Globus pallidus (tissue), 1 donor: ENCODE data around the gene CERS2.

Experiments used
- DNase-seq: peaks from one replicate; pipeline ENCODE4 v3.0.0-alpha.2; 2015; ENCODE audit warnings: low spot score

The CERS2 gene

DNA sequence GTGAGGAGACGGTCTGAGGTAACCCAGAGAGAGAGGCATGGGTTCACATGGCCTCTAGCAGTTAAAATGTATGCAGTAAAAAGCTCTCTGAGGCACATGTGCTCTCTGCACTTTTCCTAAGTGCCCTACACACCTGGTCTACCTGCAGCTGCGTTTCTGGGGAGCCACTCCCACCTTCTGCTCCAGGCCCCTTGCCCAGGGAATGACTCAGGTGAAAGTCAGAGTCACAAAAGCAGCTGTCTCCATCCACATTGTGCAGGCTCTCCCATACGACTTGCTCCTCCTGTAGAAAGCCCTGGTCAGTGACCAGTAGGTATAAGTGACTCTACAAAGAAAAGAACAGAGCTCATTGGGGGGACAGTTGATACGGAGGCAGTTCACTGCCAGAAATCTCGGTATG is 23.3 kb upstream of the CERS2 start:
- DNase-seq, result no peak

GRCh38 chr1:150997126-150997872 is 22.7 kb upstream of the CERS2 start:
- no peak for DNase-seq

DNA sequence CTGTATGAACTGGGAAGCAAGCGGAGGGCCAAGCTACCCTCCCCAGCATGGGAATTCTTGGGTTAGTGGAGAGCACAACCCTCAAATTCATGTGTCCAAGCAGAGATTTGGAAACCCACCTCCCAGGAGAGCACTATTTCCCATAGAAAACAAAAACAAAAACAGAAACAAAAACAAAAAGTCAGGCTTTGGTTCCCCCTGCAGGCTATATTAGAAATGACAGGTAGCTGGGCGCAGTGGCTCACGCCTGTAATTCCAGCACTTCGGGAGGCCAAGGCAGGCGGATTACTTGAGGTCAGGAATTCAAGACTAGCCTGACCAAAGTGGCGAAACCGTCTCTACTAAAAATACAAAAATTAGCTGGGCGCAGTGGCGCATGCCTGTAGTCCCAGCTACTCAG is 21.3 kb upstream of the CERS2 start:
- peak; percentile 49 for DNase-seq

GRCh38 chr1:150995460-150995859 is 20.8 kb upstream of the CERS2 start:
- no peak for DNase-seq

GRCh38 chr1:150994248-150994647 is 19.6 kb upstream of the CERS2 start:
- no peak for DNase-seq

DNA sequence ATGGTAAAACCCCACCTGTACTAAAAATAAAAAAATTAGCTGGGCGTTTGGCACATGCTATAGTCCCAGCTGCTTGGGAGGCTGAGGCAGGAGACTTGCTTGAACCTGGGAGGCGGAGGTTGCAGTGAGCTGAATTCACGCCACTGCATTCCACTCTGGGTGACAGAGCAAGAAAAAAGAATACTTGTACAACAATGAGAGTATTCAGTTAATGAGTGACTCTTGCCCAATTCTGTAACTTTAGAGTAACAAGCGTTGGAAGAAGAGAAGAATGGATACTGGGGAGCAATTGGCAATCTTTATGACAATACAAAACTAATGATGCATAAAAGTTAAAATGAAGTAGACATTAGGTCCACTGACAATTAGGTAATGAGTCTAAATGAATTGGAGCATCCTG is 18.0 kb upstream of the CERS2 start:
- no peak for DNase-seq

DNA sequence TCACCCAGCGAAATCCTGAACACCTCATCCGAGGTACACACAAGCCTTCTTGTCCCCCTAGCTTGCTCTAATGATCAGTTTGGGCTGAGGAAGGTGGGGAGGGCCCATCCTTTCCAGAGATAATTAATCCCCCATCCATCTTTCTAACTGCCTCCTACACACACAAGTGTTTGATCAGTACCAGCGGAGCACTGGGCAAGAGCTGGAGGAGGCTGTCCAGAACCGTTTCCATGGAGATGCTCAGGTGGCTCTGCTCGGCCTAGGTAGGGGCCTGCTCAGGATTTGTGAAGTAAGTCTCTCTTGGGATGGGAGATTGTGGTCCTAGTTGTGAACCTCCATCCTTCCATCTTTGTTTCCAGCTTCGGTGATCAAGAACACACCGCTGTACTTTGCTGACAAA is 13.3 kb upstream of the CERS2 start:
- DNase-seq, result no peak

DNA sequence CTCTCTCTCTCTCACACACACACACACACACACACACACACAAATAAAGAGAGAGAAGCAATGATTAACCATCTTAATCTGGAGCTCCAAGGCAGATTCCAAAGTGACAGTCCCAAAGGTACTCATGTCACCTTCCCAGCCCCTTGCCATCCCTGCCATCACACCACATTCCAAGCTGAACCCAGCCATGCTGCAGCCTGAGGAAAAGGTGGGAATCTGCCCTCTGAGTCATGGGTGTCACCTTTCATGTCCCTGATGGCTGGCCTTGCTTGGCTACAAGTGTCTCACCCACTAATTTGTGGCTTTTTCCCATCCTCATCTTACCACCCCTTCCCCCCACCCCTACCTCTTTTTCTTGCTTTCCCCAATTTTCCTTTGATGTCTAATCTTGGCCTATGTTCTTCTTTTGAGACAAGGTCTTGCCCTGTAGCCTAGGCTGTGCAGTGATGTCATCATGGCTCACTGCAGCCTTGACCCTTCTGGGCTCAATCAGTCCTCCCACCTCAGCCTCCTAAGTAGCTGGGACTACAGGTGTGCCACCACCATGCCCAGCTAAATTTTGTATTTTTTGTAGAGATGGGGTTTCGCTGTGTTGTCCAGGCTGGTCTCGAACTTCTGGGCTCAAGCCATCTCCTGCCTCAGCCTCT is 10.7 kb upstream of the CERS2 start:
- DNase-seq, result no peak

- DNase-seq, result no peak
These were observed 7.4 kb upstream of the CERS2 start, which contains the start of gene ANXA9 for GRCh38 chr1:150981805-150982712. Gene ANXA9, plus strand, starts transcription at chr1:150982292. Its CDS starts 814 bp downstream, at chr1:150983106.

DNA sequence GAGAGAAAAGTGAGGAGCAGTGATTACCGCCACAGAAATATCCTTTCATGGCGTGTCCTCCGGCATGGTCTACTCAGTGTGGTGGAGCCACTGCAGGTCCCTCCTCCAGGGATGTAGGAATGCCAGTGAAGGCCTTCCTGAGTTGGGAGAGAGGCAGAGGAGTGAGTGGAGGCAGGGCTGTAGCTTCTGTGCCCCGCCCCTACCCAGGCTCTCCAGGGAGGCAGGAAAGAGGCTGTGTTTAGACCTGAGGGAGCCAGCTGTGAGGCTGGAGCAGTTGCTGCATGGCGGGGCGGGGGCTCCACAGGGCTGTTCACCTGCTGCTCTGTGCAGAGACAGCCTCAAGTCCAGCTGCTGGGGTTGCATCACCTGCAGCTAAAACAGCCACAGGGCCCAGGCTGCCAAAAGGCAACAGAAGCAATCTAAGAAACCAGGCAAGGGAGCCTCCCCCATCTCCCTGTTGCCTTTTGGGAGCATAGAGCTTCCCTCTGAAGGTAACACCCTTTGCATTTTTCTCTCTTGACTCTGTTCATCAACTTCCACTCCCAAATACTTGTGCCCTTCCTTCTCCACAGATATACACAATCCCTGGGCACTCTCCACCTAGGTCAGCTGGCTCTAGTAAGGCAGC is 6.7 kb upstream of the CERS2 start:
- no peak for DNase-seq

GRCh38 chr1:150979092-150980056 is 4.7 kb upstream of the CERS2 start:
- DNase-seq, result peak; percentile 87

GRCh38 chr1:150976879-150977694 is 2.5 kb upstream of the CERS2 start:
- peak; percentile 89 for DNase-seq

DNA sequence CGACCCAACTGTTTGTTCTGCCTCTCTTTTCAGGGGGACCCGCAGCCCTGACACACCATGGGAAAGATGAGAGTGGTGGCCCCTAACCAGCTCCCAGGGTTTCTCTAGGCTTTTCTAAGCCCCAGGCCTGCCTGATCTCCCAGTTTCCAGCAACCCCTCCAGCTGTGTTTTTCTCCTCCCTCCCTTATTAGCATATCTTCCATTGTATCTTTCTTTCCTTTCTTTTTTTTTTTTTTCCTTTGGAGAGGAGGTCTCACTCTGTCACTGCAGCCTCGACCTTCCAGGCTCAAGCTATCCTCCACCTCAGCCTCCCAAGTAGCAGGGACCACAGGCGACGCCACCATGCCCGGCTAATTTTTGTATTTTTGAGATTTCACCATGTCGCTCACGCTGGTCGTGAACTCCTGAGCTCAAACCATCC is 1.8 kb upstream of the CERS2 start:
- DNase-seq, result no peak

- peak; percentile 45 for DNase-seq
These were observed 627 bp downstream of the CERS2 start for GRCh38 chr1:150973836-150974579.

DNA sequence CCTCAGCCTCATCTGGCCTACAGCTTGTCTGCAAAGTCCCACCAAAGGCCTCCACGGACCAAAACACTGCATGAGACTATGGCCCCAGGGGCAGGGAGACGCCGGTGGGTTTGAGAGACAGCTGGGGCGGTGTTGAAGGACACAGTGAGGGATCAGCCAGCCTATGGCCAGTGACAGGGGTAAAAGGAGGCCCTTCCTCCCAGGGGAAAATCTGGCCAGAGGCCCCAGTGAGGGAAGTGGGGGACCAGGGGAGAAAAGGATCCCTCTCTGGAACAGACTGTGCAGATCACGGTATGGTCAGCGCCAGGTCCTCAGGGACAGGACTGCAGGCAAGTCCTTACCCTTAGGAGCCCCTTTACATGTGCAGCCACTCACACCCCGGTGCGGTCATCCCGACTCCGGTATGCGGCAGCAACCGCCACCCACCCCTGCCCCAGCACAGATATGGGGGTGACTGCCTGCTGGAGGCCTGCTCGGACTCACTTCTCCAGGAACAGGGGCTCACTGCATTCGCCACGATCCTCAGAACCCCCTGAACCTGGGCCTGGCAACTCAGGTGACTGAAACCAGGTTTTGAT is 1.3 kb downstream of the CERS2 start:
- no peak for DNase-seq

DNA sequence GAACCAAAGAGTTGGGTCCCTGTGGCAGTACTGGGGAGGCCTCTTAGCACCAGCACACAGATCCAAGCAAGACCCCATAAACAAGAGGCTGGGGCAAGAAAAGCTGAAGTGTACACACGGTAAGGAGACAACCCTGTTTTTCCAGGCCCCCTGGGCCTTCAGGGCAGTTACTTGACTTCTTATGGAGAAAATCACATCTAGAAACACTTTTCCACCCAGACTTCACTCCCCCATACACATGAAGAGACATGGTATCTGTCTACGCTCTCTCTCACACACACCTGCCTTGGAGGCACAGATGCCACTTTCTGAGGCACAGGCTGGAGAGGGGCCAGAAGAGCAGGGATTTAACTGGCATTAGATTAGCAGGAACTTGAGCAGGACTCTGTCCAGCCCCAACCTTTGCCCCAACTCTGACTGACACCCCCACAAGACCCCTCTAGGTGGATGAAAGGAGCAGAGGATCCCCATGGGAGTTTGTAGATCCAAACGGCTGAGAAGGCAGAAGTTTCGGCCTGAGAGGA is 2.2 kb downstream of the CERS2 start:
- DNase-seq, result no peak

DNA sequence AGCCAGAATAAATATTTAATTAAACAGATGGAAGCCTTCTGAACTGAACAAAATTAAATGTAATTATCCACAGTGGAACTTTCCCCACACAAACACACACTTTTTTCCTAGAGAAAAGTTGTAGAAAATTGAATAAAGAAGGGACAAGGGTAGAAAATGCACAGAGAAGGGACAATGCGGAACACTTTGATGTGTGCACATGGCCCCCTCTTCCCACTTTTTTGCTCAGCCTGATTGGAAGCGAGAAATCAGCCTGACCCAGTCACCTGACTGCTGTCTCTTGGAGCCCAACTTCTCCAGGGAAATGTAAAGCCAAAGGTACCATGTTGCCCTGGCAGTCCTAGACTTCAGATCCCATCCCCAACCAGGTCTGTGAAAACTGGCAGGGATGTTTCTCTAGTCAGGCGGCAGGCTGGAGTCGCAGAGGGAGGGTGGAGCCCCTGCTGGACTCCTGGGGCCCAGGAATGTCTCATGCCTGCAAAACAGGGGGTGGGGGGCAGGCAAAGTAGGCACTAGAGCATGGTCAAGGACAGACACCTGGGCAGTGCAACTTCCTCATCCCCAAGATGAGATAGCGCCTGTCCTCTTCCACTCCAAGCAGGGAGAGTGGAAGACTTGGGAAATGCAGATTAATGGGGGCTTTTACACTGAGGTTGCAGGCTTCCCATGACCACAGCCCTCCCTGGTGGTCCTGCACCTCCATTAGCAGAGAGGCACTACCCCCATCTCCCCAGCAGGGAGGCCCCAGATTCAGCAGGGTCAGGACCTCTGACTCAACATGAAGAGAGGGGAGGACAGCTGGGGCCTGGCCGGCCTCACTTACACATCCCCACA is 2.8 kb downstream of the CERS2 start:
- DNase-seq, result peak; percentile 51
